Activated CD4-positive, alpha-beta T cell treated with anti-CD3 and anti-CD28 coated beads for 48 hours (primary cell): ENCODE data around the gene OR4C15.

ENCODE experiments used
- DNase-seq: peaks from one replicate; pipeline ENCODE4 v3.0.0-alpha.2; 2020

The OR4C15 gene

DNA sequence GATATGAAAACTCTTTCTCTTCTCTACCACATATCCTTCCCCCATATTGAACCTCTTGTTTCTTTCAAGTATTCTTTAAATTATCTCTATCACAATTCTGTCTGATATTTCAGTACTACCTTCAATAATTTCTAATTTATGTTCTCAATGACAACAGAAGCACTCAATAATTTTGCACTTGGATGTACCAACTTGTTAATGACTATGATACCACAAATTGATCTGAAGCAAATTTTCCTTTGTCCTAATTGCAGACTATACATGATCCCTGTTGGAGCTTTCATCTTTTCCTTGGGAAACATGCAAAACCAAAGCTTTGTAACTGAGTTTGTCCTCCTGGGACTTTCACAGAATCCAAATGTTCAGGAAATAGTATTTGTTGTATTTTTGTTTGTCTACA, at the start of gene OR4C15:
OR4C15 (plus strand) TSS at position 301 of the 400 bp plus-strand sequence; CDS start at position 301, 0 bp downstream.
- DNase-seq: no peak

DNA sequence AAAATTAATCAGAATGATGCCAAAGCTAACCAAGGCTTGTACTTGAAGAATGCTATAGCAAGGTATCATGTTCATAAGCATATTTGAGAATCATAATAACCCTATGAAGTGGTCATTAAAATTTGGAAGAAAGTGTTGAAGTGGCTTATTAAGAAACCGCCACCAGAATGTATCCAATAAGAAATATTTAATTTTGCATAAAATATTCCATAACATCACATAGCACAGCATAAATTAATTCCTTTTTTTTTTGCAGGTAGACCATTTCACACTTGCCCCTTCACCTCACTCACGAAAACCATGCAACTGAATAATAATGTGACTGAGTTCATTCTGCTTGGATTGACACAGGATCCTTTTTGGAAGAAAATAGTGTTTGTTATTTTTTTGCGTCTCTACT, 17.6 kb downstream of the OR4C15 start, which contains the start of gene OR4C16:
OR4C16 (plus strand) TSS at position 301 of the 400 bp plus-strand sequence; CDS start at position 301, 0 bp downstream.
- DNase-seq: no peak

DNA sequence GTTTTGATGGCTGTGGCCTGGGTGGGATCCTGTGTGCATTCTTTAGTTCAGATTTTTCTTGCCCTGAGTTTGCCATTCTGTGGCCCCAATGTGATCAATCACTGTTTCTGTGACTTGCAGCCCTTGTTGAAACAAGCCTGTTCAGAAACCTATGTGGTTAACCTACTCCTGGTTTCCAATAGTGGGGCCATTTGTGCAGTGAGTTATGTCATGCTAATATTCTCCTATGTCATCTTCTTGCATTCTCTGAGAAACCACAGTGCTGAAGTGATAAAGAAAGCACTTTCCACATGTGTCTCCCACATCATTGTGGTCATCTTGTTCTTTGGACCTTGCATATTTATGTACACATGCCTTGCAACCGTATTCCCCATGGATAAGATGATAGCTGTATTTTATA, 18.3 kb downstream of the OR4C15 start:
- DNase-seq: no peak
